GM18907 (cell line): ENCODE results near the gene LHX8.

Experiments used
- ATAC-seq: cut with Tn5 transposase; IDR thresholded peaks from one replicate; pipeline ENCODE4 v1.9.1; 2021; ENCODE audit warnings: mild to moderate bottlenecking, moderate library complexity; ENCODE audit not compliant: unreplicated experiment

The LHX8 gene

GRCh38 chr1:75202751-75203150, 68.6 kb downstream of the LHX8 start:
- ATAC-seq = no peak

- peak; percentile 95 for ATAC-seq
Observed at GRCh38 chr1:75203415-75204277, 69.5 kb downstream of the LHX8 start.

- no peak for ATAC-seq
Observed at GRCh38 chr1:75208862-75209261, 74.7 kb downstream of the LHX8 start.
